DOHH2 (cell line): Measurements from ENCODE around the gene LRRC52.

Source experiments
- H3F3A ChIP-seq: fragments of 200-600 bp; sonication (generic), shearing (Covaris generic); 2 replicates; pipeline ENCODE4 v1.6.0; 2016; ENCODE audit warnings: antibody characterized with exemption, mild to moderate bottlenecking; ENCODE audit not compliant: control insufficient read depth, insufficient read depth
- H3K27ac ChIP-seq: fragments of 200-600 bp; sonication (generic); 2 replicates; pipeline ENCODE4 v1.5.1; 2014; ENCODE audit warnings: low read depth, mild to moderate bottlenecking, low read length, moderate library complexity
- H3K27me3 ChIP-seq: fragments of 200-600 bp; sonication (generic); 2 replicates; pipeline ENCODE4 v1.6.1; 2014; ENCODE audit warnings: mild to moderate bottlenecking, low read length, mixed read lengths; ENCODE audit not compliant: control insufficient read depth
- H3K36me3 ChIP-seq: fragments of 200-600 bp; sonication (generic); 2 replicates; pipeline ENCODE4 v1.6.1; 2014; ENCODE audit warnings: mild to moderate bottlenecking, low read length, moderate library complexity, mixed read lengths; ENCODE audit not compliant: control insufficient read depth
- H3K4me1 ChIP-seq: fragments of 200-600 bp; sonication (generic); 2 replicates; pipeline ENCODE4 v1.6.1; 2014; ENCODE audit warnings: mild to moderate bottlenecking, low read length, mixed read lengths; ENCODE audit not compliant: control insufficient read depth
- H3K4me2 ChIP-seq: fragments of 200-600 bp; sonication (generic); 2 replicates; pipeline ENCODE4 v1.6.0; 2014; ENCODE audit warnings: mild to moderate bottlenecking, low read length, moderate library complexity
- H3K4me3 ChIP-seq: fragments of 200-600 bp; sonication (generic); 2 replicates; pipeline ENCODE4 v1.5.1; 2014; ENCODE audit warnings: mild to moderate bottlenecking, low read length, mixed read lengths
- H3K79me2 ChIP-seq: fragments of 200-600 bp; sonication (generic); 2 replicates; pipeline ENCODE4 v1.6.1; 2014; ENCODE audit warnings: mild to moderate bottlenecking, low read length, mixed read lengths; ENCODE audit not compliant: control insufficient read depth
- H3K9me2 ChIP-seq: fragments of 200-600 bp; sonication (generic); replicated peaks from 2 replicates; pipeline ENCODE4 v1.6.1; 2014; ENCODE audit warnings: mild to moderate bottlenecking, low read length, mixed read lengths; ENCODE audit not compliant: control insufficient read depth
- H3K9me3 ChIP-seq: fragments of 200-600 bp; sonication (generic); 2 replicates; pipeline ENCODE4 v1.6.1; 2014; ENCODE audit warnings: antibody characterized with exemption, low read length, mixed read lengths; ENCODE audit not compliant: control insufficient read depth, insufficient read depth
- H4K20me1 ChIP-seq: fragments of 200-600 bp; sonication (generic); 2 replicates; pipeline ENCODE4 v1.6.0; 2014; ENCODE audit warnings: low read depth, mild to moderate bottlenecking, antibody characterized with exemption, low read length, moderate library complexity; ENCODE audit not compliant: control insufficient read depth, insufficient read depth
- CTCF ChIP-seq: fragments of 200-600 bp; sonication (generic); IDR thresholded peaks from one replicate; pipeline ENCODE4 v1.5.1; 2014; ENCODE audit warnings: antibody characterized with exemption, mild to moderate bottlenecking, low read depth, low read length; ENCODE audit not compliant: poor library complexity, severe bottlenecking
- EZH2phosphoT487 ChIP-seq: fragments of 200-600 bp; sonication (generic); IDR thresholded peaks from 2 replicates; pipeline ENCODE4 v1.6.1; 2017; ENCODE audit warnings: borderline replicate concordance, mild to moderate bottlenecking, antibody characterized with exemption, low read length, moderate library complexity, mixed read lengths

Gene LRRC52

GRCh38 chr1:165537356-165538109, 6.3 kb upstream of the LRRC52 start:
- Histone ChIP-seq H3K4me1 (no peaks in the 10 kb centered on the region), H3K27ac (no peak overlapping the region), H3K27me3 (peaks cover 14% of the 10 kb centered on the region), H4K20me1 (no peaks in the 10 kb centered on the region), H3K79me2 (no peaks in the 10 kb centered on the region), H3F3A (no peaks in the 10 kb centered on the region), H3K4me2 (no peak overlapping the region), H3K9me3 (no peaks in the 10 kb centered on the region), H3K9me2 (no peaks in the 10 kb centered on the region), H3K36me3 (no peaks in the 10 kb centered on the region), H3K4me3 (no peak overlapping the region)
- no peak for TF ChIP-seq EZH2phosphoT487
- TF ChIP-seq CTCF = no peak

- Histone ChIP-seq H3K4me3 (no peak overlapping the region), H3K9me3 (no peaks in the 10 kb centered on the region), H3F3A (no peaks in the 10 kb centered on the region), H3K36me3 (no peaks in the 10 kb centered on the region), H3K79me2 (no peaks in the 10 kb centered on the region), H3K4me1 (no peaks in the 10 kb centered on the region), H4K20me1 (no peaks in the 10 kb centered on the region), H3K27ac (no peak overlapping the region), H3K4me2 (no peak overlapping the region), H3K9me2 (no peaks in the 10 kb centered on the region), H3K27me3 (peaks cover 19% of the 10 kb centered on the region)
- TF ChIP-seq CTCF (no peak), EZH2phosphoT487 (no peak)
These were observed 4.5 kb upstream of the LRRC52 start for GRCh38 chr1:165539306-165539705.

- Histone ChIP-seq H4K20me1 (no peaks in the 10 kb centered on the region), H3K27me3 (peaks cover 19% of the 10 kb centered on the region), H3K27ac (no peak overlapping the region), H3K79me2 (no peaks in the 10 kb centered on the region), H3K9me3 (no peaks in the 10 kb centered on the region), H3F3A (no peaks in the 10 kb centered on the region), H3K4me1 (no peaks in the 10 kb centered on the region), H3K36me3 (no peaks in the 10 kb centered on the region), H3K9me2 (no peaks in the 10 kb centered on the region), H3K4me3 (no peak overlapping the region), H3K4me2 (no peak overlapping the region)
- TF ChIP-seq CTCF = no peak
- no peak for TF ChIP-seq EZH2phosphoT487
These were observed 3.9 kb upstream of the LRRC52 start for GRCh38 chr1:165539908-165540307.
